GM21367 (cell line): Measurements from ENCODE around the gene HOXB1.

ENCODE experiments used
- ATAC-seq: cut with Tn5 transposase; IDR thresholded peaks from one replicate; pipeline ENCODE4 v1.9.1; 2021; ENCODE audit not compliant: unreplicated experiment

The HOXB1 gene

GRCh38 chr17:48555258-48556228, 24.7 kb upstream of the HOXB1 start:
- ATAC-seq, result no peak

GRCh38 chr17:48554412-48555257, 23.8 kb upstream of the HOXB1 start:
- no peak for ATAC-seq

GRCh38 chr17:48553826-48554225, 23.0 kb upstream of the HOXB1 start:
- ATAC-seq, result no peak

GRCh38 chr17:48553190-48553547, 22.4 kb upstream of the HOXB1 start:
- ATAC-seq, result no peak

- no peak for ATAC-seq
Measured at GRCh38 chr17:48552466-48553189, 21.8 kb upstream of the HOXB1 start.

- ATAC-seq, result no peak
Measured at GRCh38 chr17:48551596-48552465, 21.0 kb upstream of the HOXB1 start.

GRCh38 chr17:48551214-48551555, 20.4 kb upstream of the HOXB1 start:
- ATAC-seq, result no peak

- no peak for ATAC-seq
Measured at GRCh38 chr17:48550502-48551213, 19.8 kb upstream of the HOXB1 start.

- ATAC-seq, result no peak
Measured at GRCh38 chr17:48549914-48550501, 19.2 kb upstream of the HOXB1 start.

- ATAC-seq, result no peak
Measured at GRCh38 chr17:48549281-48549630, 18.4 kb upstream of the HOXB1 start.

GRCh38 chr17:48548523-48549280, 17.9 kb upstream of the HOXB1 start:
- ATAC-seq, result no peak

- no peak for ATAC-seq
Measured at GRCh38 chr17:48547808-48548522, 17.2 kb upstream of the HOXB1 start.

GRCh38 chr17:48546924-48547807, 16.4 kb upstream of the HOXB1 start:
- no peak for ATAC-seq

GRCh38 chr17:48546137-48546923, 15.5 kb upstream of the HOXB1 start:
- no peak for ATAC-seq

- no peak for ATAC-seq
Measured at GRCh38 chr17:48545539-48545938, 14.7 kb upstream of the HOXB1 start.

GRCh38 chr17:48545022-48545375, 14.2 kb upstream of the HOXB1 start, which contains the start of gene HOXB2:
TSS of gene HOXB2 (minus strand) at chr17:48545109. CDS start at chr17:48544911, 198 bp downstream.
- no peak for ATAC-seq
